Measurements from ENCODE around the gene HKDC1. TPM values are rescaled to one million over a fixed set of nuclear protein-coding genes. Genes with fewer than 3 reads are reported as not detected.

HKDC1 gene
- total and polyA plus RNA-seq, 10 of the 15 experiments (the other 5 are each of a cell fraction or from before 2014, with no cell fraction given) = 0.04 to 0.34 (median 0.13) TPM; not detected in 5

DNA sequence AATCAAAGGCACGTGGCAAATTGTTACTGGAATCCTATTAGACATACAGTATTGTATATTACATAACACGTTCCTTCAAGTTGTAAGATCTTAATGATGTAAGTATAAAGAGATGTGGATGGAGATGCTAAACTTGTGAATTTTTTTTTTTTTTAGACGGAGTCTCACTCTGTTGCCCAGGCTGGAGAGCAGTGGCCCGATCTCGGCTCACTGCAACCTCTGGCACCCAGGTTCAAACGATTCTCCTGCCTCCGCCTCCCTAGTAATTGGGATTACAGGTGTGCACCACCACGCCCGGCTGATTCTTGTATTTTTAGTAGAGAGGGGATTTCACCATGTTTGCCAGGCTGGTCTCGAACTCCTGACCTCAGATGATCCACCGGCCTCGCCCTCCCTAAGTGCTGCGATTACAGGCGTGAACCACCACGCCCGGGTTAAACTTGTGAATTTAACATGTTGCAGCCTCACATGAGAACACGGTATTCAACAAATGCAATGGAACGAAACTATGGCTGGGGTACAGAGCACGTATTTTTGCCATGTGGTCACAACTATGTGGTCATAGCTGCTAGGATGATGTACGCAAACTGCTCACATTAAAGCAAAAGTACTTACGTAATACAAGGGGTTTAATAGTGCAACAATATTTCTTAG, 40.9 kb upstream of the HKDC1 start (continued):
- TF ChIP-seq, protein P1, sequence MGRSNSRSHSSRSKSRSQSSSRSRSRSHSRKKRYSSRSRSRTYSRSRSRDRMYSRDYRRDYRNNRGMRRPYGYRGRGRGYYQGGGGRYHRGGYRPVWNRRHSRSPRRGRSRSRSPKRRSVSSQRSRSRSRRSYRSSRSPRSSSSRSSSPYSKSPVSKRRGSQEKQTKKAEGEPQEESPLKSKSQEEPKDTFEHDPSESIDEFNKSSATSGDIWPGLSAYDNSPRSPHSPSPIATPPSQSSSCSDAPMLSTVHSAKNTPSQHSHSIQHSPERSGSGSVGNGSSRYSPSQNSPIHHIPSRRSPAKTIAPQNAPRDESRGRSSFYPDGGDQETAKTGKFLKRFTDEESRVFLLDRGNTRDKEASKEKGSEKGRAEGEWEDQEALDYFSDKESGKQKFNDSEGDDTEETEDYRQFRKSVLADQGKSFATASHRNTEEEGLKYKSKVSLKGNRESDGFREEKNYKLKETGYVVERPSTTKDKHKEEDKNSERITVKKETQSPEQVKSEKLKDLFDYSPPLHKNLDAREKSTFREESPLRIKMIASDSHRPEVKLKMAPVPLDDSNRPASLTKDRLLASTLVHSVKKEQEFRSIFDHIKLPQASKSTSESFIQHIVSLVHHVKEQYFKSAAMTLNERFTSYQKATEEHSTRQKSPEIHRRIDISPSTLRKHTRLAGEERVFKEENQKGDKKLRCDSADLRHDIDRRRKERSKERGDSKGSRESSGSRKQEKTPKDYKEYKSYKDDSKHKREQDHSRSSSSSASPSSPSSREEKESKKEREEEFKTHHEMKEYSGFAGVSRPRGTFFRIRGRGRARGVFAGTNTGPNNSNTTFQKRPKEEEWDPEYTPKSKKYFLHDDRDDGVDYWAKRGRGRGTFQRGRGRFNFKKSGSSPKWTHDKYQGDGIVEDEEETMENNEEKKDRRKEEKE (IDR thresholded peaks at IDR 0.05) = no peak
- TF ChIP-seq, protein P2, sequence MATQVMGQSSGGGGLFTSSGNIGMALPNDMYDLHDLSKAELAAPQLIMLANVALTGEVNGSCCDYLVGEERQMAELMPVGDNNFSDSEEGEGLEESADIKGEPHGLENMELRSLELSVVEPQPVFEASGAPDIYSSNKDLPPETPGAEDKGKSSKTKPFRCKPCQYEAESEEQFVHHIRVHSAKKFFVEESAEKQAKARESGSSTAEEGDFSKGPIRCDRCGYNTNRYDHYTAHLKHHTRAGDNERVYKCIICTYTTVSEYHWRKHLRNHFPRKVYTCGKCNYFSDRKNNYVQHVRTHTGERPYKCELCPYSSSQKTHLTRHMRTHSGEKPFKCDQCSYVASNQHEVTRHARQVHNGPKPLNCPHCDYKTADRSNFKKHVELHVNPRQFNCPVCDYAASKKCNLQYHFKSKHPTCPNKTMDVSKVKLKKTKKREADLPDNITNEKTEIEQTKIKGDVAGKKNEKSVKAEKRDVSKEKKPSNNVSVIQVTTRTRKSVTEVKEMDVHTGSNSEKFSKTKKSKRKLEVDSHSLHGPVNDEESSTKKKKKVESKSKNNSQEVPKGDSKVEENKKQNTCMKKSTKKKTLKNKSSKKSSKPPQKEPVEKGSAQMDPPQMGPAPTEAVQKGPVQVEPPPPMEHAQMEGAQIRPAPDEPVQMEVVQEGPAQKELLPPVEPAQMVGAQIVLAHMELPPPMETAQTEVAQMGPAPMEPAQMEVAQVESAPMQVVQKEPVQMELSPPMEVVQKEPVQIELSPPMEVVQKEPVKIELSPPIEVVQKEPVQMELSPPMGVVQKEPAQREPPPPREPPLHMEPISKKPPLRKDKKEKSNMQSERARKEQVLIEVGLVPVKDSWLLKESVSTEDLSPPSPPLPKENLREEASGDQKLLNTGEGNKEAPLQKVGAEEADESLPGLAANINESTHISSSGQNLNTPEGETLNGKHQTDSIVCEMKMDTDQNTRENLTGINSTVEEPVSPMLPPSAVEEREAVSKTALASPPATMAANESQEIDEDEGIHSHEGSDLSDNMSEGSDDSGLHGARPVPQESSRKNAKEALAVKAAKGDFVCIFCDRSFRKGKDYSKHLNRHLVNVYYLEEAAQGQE (IDR thresholded peaks at IDR 0.05; ENCODE audit: low read depth, low read length) = no peak
- TF ChIP-seq POLR2A (IDR thresholded peaks at IDR 0.05; ENCODE audit: low read depth, low read length) (no peak), TBL1XR1 (IDR thresholded peaks at IDR 0.05; ENCODE audit: low read depth, low read length) (no peak), CREB1 (IDR thresholded peaks at IDR 0.05; ENCODE audit: low read depth) (peak; percentile 81), DPF2 (IDR thresholded peaks at IDR 0.05) (no peak)
- TF ChIP-seq, protein P3, sequence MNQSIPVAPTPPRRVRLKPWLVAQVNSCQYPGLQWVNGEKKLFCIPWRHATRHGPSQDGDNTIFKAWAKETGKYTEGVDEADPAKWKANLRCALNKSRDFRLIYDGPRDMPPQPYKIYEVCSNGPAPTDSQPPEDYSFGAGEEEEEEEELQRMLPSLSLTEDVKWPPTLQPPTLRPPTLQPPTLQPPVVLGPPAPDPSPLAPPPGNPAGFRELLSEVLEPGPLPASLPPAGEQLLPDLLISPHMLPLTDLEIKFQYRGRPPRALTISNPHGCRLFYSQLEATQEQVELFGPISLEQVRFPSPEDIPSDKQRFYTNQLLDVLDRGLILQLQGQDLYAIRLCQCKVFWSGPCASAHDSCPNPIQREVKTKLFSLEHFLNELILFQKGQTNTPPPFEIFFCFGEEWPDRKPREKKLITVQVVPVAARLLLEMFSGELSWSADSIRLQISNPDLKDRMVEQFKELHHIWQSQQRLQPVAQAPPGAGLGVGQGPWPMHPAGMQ (IDR thresholded peaks at IDR 0.05; ENCODE audit: borderline replicate concordance) = no peak

All from GM12878 (cell line).